Measurements from ENCODE around the gene TTLL11.

TTLL11 gene

DNA sequence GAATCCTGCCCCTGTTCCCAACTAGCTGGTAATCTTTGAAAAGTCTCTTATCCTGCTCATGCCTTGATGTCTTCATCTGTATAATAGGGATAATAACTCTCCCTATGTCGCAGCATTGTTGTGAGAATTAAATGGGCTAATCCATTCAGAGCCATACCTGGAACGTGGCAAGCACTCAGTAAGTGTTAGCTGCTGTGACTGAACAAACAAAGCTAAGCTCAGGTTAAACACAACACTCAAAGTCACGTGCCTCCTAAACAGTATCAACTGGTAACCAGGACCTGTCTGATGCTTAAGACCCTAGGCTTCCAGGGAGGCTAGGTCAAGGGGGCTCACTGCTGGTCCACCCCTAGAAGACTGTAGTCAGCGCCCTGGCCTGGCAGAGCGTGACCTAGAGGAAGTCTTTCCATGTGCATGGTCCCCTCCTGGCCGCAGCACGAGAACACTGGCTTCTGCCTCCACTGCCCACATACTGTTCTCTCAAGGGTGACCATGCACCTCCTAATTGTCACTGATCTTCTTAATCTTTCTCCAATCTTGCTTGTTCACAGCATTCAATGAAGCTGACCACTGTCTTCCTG, 211.1 kb downstream of the TTLL11 start:
- TF ChIP-seq, protein P1, sequence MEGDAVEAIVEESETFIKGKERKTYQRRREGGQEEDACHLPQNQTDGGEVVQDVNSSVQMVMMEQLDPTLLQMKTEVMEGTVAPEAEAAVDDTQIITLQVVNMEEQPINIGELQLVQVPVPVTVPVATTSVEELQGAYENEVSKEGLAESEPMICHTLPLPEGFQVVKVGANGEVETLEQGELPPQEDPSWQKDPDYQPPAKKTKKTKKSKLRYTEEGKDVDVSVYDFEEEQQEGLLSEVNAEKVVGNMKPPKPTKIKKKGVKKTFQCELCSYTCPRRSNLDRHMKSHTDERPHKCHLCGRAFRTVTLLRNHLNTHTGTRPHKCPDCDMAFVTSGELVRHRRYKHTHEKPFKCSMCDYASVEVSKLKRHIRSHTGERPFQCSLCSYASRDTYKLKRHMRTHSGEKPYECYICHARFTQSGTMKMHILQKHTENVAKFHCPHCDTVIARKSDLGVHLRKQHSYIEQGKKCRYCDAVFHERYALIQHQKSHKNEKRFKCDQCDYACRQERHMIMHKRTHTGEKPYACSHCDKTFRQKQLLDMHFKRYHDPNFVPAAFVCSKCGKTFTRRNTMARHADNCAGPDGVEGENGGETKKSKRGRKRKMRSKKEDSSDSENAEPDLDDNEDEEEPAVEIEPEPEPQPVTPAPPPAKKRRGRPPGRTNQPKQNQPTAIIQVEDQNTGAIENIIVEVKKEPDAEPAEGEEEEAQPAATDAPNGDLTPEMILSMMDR (IDR thresholded peaks at IDR 0.05; ENCODE audit: low read depth, low read length, poor library complexity, severe bottlenecking) = no peak
- no peak for TF ChIP-seq EZH2phosphoT487 (IDR thresholded peaks at IDR 0.05; ENCODE audit: borderline replicate concordance, low read length)

DNA sequence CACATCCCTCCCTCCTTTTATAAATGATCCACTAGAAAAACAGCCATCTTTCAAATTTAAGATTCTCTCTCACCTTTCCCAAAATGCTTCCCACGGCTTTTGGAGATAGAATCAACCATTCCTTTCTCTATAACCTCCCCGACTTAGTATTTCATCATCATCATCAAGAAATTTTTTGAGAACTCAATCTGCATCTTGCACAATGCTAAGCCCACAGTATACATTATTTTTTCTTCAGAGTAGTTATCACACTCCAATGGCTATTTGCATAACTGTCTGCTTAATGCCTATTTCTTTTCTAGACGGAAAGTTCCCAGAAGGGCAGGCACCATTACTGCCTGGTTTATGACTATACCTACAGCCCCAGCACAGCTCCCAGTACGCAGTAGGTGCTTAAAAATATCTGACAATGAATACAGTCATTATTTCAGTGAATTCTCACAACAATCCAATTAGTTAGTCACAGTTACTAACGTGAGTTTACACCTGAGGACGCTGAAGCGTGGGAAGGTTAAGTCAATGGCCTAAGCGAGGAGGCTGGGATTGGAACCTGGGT, 212.7 kb downstream of the TTLL11 start:
- H3K4me3 ChIP-seq (ENCODE audit: low read length) = no peak overlapping the region
- no peaks in the 10 kb centered on the region for H3K9me2 ChIP-seq (replicated peaks; ENCODE audit: control insufficient read depth, low read length)
- TF ChIP-seq, protein P1 (IDR thresholded peaks at IDR 0.05; ENCODE audit: low read depth, low read length, poor library complexity, severe bottlenecking) = no peak
- TF ChIP-seq EZH2phosphoT487 (IDR thresholded peaks at IDR 0.05; ENCODE audit: borderline replicate concordance, low read length) = no peak
- no peak overlapping the region for H3K4me2 ChIP-seq (ENCODE audit: low read length)
- H4K20me1 ChIP-seq (ENCODE audit: control insufficient read depth, insufficient read depth, low read depth, low read length) = no peaks in the 10 kb centered on the region
- H3K4me1 ChIP-seq (ENCODE audit: control insufficient read depth, low read length) = peaks cover 24% of the 10 kb centered on the region
- no peaks in the 10 kb centered on the region for H3K9me3 ChIP-seq (ENCODE audit: control insufficient read depth, insufficient read depth, low read length)
- H3K79me2 ChIP-seq (ENCODE audit: control insufficient read depth, low read length) = no peaks in the 10 kb centered on the region
- no peaks in the 10 kb centered on the region for H3K27me3 ChIP-seq (ENCODE audit: control insufficient read depth, low read length)
- no peaks in the 10 kb centered on the region for H3K36me3 ChIP-seq (ENCODE audit: control insufficient read depth, low read length)
- no peak overlapping the region for H3K27ac ChIP-seq (ENCODE audit: low read depth, low read length)
- no peaks in the 10 kb centered on the region for H3F3A ChIP-seq (ENCODE audit: control insufficient read depth, insufficient read depth)

More for the DNA sequence above, 211.1 kb downstream of the TTLL11 start:
- Histone ChIP-seq H3K9me3 (ENCODE audit: control insufficient read depth, insufficient read depth, low read length) (no peaks in the 10 kb centered on the region), H3K79me2 (ENCODE audit: control insufficient read depth, low read length) (no peaks in the 10 kb centered on the region), H4K20me1 (ENCODE audit: control insufficient read depth, insufficient read depth, low read depth, low read length) (no peaks in the 10 kb centered on the region), H3K4me1 (ENCODE audit: control insufficient read depth, low read length) (peaks cover 38% of the 10 kb centered on the region), H3K27ac (ENCODE audit: low read depth, low read length) (no peak overlapping the region), H3K27me3 (ENCODE audit: control insufficient read depth, low read length) (no peaks in the 10 kb centered on the region), H3K4me3 (ENCODE audit: low read length) (no peak overlapping the region), H3K9me2 (replicated peaks; ENCODE audit: control insufficient read depth, low read length) (no peaks in the 10 kb centered on the region), H3F3A (ENCODE audit: control insufficient read depth, insufficient read depth) (no peaks in the 10 kb centered on the region), H3K36me3 (ENCODE audit: control insufficient read depth, low read length) (no peaks in the 10 kb centered on the region), H3K4me2 (ENCODE audit: low read length) (no peak overlapping the region)

DNA sequence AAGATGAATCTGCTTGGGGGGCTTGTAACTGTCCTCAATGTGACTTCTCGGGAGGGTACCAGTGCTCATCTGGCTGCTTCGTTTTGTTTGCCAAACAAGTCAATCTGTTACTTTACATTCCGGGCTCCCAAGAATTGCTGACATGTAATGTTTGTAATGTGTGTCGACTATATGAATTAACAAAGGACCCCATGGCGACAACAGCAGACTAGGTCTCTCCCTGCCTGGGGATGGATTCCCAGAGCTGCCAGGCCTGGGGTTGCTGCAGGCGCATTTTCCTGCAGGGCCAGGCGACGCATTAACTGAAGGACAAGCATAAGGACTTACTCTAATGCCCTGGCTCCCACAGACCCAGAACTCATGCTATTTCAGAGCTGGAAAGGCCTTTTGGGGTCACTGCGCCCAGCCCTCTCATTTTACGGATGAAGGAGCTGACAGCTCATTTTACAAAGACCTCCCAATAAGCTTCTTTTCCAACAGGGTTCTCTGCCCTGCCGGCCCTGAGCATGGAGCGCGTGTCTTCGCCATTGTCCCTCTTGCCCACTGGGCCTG, 214.8 kb downstream of the TTLL11 start:
- no peak overlapping the region for H3K27ac ChIP-seq (ENCODE audit: low read depth, low read length)
- no peaks in the 10 kb centered on the region for H3K9me2 ChIP-seq (replicated peaks; ENCODE audit: control insufficient read depth, low read length)
- TF ChIP-seq, protein P1 (IDR thresholded peaks at IDR 0.05; ENCODE audit: low read depth, low read length, poor library complexity, severe bottlenecking) = no peak
- TF ChIP-seq EZH2phosphoT487 (IDR thresholded peaks at IDR 0.05; ENCODE audit: borderline replicate concordance, low read length) = no peak
- no peak overlapping the region for H3K4me3 ChIP-seq (ENCODE audit: low read length)
- no peak overlapping the region for H3K4me2 ChIP-seq (ENCODE audit: low read length)
- H3K27me3 ChIP-seq (ENCODE audit: control insufficient read depth, low read length) = no peaks in the 10 kb centered on the region
- no peaks in the 10 kb centered on the region for H3K79me2 ChIP-seq (ENCODE audit: control insufficient read depth, low read length)
- no peaks in the 10 kb centered on the region for H4K20me1 ChIP-seq (ENCODE audit: control insufficient read depth, insufficient read depth, low read depth, low read length)
- H3F3A ChIP-seq (ENCODE audit: control insufficient read depth, insufficient read depth) = no peaks in the 10 kb centered on the region
- H3K9me3 ChIP-seq (ENCODE audit: control insufficient read depth, insufficient read depth, low read length) = no peaks in the 10 kb centered on the region
- H3K36me3 ChIP-seq (ENCODE audit: control insufficient read depth, low read length) = no peaks in the 10 kb centered on the region
- H3K4me1 ChIP-seq (ENCODE audit: control insufficient read depth, low read length) = peaks cover 4% of the 10 kb centered on the region

All from DOHH2 (cell line).